Islet of Langerhans (tissue), 1 donor: ENCODE measurements around the gene CLEC1B.
"Not testable (repeated sequence)": the region's sequence is repeated elsewhere in the genome, so short reads cannot be mapped to it uniquely, and the experiment has no call there.

ENCODE experiments used
- FAIRE-seq: peaks from one replicate; lab custom pipeline; 2011; peaks lifted over from hg19 to GRCh38; lab: Jason Lieb, UNC

CLEC1B gene

DNA sequence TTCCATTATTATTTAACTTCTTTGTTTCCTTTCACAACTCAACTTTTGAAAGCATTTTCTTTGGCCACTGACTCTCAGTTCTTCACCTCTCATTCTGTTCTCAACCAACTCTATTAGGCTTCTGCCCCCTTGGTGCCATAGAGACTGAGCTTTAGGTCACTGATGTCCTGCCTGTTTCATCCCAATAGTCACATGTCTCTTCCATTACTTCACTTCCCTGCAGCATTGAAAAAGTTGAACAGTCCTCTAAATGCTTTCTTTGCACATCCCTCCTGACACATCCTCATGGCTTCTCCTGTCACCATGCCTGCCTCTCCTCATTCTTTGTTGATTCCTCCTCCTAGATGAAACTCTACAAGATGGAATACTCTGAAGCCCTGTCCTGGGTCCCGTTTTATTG, 25.0 kb downstream of the CLEC1B start:
- no peak for FAIRE-seq

DNA sequence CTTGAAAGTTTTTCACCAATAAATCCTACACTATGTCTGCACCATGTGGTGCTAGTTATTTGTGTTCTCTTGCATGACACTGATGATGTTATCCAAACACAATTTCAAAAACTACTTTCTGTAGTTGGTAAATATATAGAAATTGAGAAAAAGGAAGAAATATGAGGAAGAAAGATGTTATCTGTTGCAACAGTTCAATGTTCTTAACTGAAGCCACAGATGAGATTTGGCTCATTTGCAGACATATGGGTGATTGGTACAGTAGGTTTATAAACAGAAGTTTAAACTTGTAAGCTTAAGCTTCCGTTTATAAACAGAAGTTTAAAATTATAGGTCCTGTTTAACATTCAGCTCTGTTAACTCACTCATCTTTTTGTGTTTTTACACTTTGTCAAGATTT, 27.7 kb downstream of the CLEC1B start, which contains the start of gene CLEC12A:
Gene CLEC12A, plus strand, starts transcription at position 229 of the 400 bp plus-strand sequence. CDS start 188 bp downstream, outside the sequence.
- no peak for FAIRE-seq

DNA sequence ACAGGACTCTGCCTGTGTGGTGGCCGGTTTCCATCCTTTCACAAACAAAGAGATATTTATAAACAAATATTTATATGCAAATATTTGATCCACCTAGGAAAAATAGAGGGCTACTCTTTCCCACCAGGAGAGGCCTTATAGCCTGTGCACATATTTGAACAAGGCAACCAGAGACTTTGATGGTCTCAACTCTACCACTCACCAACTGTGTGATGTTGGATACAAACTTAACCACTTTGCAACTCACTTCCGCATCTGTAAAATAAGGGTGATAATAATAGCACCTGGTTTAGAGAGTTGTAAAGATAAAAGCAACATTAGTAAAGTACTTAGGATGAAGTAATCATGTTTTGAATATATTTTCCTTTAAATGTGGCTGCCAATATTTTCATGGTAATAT, 29.2 kb downstream of the CLEC1B start:
- no peak for FAIRE-seq

DNA sequence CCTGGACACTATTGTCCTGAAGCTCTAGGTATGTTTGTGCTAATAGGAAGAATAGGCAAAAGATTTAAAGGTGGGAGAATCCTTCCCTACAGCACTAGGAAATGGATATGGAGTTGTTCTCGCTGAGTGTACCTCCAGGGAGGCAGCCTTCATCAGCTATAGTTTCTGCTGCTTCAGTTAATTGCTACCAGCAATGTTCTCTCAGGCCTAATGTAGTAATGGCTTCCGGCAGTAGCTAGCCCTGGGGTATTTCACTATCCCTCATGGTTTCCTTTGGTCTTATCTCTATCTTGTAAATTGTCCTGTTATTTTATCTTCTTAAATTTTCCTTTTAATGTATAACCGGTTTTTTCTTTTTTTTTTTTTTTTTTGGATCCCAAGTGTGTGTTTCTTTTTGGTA, 37.0 kb downstream of the CLEC1B start:
- FAIRE-seq: no peak

DNA sequence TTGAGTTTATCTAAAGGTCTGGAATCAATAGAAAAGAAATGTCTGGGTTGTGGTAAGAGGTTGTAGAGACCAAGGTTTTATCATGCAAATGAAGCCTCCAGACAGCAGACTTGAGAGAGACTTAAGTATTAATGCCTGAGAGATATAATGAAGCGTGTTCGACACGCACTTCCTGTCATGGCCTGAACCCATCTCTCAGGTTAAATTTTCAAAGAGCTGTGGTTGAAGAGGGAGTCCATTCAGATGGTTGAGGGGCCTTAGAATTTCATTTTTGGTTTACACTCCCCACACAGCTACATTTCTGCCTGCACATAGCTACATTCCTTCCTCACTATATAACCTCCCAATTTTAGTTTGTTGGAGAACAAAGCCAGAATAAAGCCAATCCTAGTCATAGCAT, 37.8 kb downstream of the CLEC1B start:
- no peak for FAIRE-seq

DNA sequence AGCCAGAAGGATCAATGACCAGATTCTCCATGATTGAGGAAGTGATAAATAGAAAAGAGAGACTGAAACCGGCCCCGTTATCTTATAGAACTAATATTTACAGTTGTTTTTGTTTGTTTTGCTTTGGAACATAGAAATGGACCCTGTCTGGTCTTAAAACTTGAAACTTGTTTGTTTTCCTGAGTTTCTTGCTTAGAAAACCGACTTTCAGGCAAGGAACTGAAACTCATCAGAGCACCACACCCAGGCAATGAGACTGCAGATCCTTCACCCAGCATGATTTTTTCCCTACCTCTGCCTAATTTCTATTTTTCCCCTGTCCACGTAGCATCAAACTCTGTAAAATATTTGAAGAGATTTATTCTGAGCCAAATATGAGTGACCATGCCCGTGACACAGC, 38.3 kb downstream of the CLEC1B start:
- FAIRE-seq: no peak

DNA sequence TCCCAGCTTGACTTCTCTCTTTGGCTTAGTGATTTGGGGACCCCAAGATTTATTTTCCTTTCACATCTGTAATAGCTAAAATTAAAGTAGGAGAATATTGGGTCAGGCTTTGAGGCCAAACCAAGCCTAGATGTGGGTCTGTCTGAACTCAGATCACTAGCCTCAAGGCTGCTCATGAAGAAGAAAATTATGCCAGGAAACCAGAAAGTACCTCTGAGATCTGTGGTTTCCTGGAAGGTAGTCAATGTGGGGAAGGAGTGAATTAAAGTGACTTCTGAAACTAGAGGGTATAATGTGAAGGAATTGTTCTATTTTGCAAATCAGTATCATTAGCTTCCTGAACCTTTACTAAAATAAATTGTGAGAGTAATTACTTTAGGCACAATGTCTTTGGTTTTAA, 41.1 kb downstream of the CLEC1B start:
- no peak for FAIRE-seq

DNA sequence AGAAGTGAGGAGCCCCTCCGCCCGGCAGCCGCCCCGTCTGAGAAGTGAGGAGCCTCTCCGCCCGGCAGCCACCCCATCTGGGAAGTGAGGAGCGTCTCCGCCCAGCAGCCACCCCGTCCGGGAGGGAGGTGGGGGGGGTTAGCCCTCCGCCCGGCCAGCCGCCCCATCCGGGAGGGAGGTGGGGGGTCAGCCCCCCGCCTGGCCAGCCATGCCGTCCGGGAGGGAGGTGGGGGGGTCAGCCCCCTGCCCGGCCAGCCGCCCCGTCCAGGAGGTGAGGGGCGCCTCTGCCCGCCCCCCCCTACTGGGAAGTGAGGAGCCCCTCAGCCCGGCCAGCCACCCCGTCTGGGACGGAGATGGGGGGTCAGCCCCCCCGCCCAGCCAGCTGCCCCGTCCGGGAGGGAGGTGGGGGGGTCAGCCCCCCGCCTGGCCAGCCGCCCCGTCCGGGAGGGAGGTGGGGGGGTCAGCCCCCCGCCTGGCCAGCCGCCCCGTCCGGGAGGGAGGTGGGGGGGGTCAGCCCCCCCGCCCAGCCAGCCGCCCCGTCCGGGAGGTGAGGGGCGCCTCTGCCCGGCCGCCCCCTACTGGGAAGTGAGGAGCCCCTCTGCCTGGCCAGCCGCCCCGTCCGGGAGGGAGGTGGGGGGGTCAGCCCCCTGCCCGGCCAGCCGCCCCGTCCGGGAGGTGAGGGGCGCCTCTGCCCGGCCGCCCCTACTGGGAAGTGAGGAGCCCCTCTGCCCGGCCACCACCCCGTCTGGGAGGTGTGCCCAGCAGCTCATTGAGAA, 45.8 kb downstream of the CLEC1B start:
- FAIRE-seq: not testable (repeated sequence)

DNA sequence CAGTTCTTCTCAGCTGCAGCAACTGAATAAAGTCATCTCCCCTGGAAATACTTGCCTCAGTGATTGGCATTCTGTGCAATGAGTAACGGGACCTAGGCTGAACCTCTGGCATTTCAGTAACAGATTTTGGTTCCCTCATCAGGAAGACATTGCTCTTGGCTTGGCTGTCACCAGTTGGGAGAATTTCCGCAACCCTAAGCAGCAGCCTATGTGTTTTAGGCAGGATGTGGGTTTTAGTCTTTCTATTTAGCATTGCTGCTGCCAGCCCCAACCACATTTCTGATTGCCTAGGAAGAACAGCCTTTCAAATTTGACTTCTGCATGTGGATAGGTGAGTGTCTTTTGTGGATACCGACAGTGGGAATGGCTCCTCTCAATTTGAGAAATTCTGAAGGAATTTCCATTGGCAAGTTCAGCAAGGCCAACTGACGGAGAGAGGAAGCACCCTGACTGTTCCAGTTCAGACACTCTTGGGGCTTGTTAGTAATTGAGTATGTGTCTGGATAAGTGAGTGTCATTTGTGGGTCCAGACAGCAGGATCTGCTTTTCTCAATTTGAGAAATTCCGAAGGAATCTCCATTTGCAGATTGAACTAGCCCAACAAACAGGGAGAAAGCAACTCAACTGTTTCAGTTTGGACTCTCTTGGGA, 47.8 kb downstream of the CLEC1B start:
- no peak for FAIRE-seq

DNA sequence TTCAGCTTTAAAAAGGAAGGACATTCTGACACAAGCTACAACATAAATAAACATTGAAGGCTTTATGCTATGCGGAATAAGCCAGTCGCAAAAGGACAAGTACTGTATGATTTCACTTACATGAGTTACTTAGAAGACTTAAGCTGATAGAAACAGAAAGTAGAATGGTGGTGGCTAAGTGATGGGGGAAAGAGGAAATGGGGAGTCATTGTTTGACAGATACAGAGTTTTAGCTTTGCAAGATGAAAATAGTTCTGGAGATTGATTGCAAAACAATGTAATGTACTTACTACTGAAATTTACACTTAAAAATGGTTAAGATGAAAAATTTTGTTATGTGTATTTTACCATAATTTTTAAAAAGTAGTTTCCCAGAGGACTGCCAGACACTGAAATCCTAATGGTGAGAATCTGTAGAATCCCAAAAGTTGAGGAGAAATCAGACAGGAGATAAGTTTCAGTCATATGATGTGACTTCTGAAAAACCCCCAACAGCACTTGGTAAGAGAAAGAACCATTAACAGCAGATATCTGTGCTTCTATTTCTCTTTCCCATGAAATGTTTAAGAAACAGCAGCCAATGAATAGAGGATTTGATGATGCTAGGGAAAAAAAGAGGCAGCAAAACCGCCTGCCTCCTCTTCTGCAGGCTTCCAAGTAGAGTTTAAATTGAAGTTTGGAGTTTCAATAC, 50.2 kb downstream of the CLEC1B start:
- FAIRE-seq: no peak

DNA sequence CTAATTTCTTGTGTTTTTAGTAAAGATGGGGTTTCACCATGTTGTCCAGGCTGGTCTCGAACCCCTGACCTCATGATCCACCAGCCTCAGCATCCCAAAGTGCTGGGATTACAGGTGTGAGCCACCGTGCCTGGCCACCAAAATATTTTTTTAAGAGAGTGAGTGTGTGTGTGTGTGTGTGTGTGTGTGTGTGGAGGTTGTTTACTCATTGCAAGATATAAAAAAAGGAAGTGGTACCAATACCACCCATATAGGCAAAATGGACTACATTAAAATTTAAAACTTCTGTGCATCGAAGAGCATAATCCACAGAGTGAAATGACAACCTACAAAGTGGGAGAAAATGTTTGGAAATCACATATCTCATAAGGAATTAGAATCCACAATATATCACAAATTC, 51.2 kb downstream of the CLEC1B start:
- FAIRE-seq: no peak

DNA sequence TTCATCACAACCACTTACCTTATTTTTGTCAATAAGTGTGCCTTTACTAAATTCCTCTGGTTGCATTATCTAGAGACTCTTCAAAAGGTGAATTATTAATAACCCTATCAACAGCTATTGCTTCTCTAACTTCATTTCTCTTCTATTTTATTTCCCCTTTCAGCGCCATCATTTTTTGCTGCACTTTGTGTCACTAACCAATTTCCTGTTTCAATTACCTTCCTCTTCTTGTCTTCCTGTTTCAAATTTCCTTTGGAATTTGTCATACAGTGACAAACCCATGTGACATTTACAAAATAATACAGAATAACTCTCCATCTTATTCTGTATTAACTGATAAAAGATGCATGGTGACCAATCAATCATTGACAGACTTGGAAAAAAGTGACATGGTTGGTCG, 54.5 kb downstream of the CLEC1B start:
- FAIRE-seq: no peak

DNA sequence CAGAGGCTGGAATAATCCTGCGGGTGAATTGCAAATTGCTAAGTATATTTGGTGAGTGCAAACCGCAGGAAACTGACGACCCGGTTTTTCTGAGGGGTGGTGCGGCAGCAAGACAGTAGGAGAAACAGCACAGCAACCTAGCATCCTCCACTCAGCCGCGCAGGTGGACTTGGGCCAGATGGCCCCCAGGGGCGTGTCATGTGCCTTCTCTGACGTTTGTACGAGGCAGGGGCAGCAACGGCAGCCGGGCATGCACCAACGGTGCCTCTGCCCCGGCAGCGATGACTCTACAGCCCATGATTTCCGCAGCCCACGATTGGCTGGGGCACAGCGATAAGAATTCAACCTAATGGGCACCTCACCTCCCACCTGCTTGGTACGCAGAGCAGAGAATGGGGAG, 55.7 kb downstream of the CLEC1B start:
- FAIRE-seq: no peak
